DMS79 (cell line): ENCODE results near the gene TNFAIP8L3.
"Not testable (repeated sequence)": the region's sequence is repeated elsewhere in the genome, so short reads cannot be mapped to it uniquely, and the experiment has no call there.

Source experiments
- DNase-seq: peaks from one replicate; lab custom pipeline; 2025; lab: John Stamatoyannopoulos, UW

Gene TNFAIP8L3

GRCh38 chr15:51060030-51060673 is 34.6 kb downstream of the TNFAIP8L3 start:
- no peak for DNase-seq

DNA sequence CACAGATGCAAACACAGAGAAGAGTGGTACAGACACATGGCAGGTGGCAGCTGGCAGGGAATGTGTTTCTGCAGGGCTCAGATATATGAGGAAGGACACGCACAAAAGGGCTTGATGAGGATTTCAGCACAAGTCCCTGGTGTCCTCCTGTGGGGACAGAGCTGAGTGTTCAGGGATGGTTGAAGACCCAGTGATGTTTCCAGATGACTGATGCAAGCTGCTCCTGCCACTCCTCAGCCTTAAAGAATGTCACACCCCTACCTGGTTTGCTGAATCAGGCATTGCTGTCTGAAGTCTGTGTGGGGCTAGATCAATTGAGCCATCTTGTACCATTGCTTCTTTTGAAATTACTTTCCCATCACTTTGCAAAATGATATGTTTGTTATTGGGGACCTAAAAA is 40.2 kb downstream of the TNFAIP8L3 start:
- DNase-seq, result no peak

DNA sequence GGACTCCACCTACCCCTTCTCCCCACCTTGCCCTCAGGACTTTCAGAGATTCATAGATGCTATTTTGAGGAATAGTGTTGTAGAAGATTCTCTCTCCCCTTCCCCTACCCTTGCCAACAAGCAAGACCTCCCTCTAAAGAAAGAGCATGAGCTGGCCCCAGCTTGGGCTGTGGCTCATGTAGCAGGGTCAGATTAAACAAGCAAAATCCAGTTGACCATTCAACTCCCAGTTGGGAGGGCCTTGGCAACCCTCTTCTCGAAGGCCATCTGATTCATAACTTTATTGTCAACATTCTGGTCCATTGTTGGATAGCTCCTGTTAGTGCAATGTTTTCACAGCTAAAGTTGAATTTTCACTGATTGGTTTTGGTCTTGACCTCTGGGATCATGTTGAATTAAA is 41.1 kb downstream of the TNFAIP8L3 start:
- DNase-seq, result no peak

- no peak for DNase-seq
Measured at GRCh38 chr15:51051776-51052175, 42.9 kb downstream of the TNFAIP8L3 start.

DNA sequence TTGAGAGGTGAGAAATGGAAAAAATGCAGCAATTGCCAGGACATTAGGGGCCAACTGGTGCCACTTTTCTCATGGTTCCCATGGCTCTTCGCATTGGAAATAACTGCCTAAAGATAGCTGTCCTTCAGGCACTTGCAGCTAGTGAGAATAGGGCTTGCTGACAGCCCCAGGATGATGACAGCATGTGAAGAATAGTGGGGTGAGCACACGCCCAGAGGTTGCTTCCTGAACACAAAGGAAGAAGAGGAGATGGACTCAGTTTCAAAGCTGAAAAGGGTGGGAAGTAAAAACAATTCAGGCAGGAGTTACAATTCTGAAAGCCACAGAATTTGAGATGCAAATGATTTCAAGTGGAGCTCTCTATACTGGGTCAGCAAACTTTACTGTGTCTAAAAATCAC is 45.6 kb downstream of the TNFAIP8L3 start:
- DNase-seq, result no peak

DNA sequence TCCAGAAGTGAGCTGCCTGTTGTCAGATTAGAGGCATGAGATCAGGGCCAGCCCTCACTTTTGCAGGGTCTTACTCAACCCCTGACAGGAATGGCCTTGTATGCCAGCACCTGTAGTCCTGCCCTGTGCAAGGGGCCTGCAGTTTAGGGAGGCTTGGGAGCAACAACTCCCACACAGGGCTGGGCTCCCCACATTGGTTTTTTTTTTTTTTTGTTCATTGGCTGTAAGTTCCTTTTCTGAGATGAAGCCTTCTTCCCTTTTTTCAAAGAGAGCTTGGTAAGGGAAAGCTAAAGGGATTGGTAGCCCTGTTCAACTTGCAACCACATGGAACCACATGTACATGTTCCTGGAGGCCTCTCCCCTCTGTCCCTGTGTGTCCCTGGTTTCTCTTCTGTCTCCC is 46.4 kb downstream of the TNFAIP8L3 start:
- DNase-seq, result no peak

DNA sequence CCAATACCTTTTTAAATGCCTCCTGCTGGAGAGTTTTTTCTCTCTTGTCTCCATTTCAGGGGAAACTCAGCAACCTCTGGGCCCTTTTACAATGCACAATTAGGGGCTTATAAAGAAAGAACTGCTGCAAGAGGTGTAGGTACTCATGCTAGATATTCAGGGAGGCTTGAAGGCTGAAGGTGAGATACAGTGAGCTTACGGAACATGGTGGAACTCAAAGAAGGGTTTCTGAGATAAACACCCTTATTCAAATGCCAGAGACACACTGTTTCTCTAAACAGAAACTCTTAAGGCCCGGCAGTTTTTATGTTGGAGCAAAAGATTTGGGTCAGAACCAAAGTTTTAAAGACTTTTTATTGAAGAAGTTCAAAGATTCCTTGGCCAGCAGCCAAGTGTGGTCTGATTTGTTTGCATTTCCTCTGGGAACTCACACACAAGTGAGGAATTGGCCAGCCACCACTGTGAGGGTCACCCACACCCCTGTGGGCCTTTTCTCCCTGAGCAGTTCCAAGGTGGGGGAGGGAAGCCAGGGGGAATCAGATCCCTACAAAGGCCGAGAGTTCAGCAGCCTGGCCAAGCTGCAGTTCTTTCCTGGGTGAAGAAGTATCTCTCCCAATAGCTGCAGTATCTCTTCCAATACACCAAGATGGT is 47.8 kb downstream of the TNFAIP8L3 start:
- DNase-seq, result no peak

DNA sequence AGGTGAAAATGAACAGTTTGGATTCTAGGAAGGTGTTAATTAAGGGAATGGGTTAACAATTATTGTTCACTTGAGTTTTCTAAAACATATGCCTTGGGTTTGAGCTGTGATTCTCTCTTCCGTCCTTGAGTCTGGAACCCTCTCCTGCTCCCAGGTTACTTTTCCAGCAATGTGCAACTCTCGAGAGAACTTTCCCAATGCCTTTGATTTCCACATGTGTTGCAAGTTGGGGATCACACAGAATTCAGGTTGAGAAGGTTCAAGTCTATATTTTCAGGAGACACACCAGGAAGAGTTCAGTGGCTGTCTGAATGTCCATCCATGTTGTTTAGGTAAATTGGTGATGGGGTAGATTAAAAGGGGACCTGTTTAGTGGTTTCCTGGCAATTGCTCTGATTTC is 48.7 kb downstream of the TNFAIP8L3 start:
- DNase-seq, result no peak

DNA sequence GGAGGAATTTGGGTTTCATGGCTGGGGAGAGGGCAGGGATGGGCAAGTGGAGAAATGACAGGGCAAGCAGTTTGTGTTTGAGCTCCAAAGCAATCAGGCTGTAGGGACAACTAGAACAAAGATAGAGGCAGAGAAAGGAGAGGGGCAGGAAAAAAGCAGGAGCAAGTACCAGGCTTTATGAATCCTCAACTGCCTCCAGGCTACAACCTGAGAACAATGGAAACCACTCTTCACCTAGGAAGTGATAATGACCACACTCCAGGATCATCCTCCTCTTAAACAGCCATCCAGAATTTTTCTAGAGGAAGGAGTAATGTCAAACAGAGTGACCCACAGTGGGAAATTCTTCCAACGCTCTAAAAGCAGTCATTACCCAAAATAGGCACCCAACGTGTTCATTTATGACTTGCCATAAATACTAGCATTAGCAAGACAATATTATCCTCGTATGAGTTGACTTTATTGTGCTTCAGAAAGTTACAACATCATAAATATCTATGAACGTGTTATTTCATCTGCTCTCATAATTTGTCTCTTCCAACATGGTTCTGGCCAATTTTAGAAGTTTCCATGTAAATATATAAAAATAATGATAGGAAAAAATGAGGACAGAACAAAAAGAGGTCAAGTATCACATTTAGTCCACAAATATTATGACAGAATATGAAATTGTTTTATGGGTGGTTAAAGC is 50.5 kb downstream of the TNFAIP8L3 start:
- no peak for DNase-seq

DNA sequence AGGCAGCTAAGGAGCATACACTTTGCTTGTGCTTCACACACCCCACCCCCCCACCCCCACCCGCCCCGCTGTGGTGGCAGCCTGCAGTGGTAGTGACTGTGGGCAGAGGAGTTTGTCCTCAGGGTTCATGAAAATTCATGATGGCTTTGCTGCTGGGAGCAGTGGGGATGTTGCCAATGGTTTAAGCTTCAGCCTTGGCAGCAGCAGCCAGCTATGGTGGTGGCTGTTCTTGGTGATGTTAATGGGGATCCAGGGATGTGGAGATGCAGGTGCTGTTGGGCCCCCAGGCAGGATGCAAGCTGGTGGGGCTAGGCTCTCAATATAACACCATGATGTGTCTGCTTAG is 55.8 kb downstream of the TNFAIP8L3 start:
- DNase-seq, result no peak

- DNase-seq, result no peak
Measured at GRCh38 chr15:51038162-51038973, 56.3 kb downstream of the TNFAIP8L3 start.

DNA sequence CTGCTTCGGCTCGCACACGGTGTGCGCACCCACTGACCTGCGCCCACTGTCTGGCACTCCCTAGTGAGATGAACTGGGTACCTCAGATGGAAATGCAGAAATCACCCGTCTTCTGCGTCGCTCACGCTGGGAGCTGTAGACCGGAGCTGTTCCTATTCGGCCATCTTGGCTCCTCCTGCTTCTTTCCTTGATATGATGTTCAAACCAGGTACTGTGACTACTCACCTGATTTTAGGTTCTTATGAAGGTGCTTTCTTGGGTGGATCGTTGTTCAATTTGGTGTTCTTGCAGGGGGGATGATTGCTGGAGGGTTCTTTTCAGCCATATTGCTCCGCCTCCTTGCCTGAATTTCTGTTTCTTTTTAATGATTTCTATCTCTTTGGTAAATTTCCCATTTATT is 57.2 kb downstream of the TNFAIP8L3 start:
- not testable (repeated sequence) for DNase-seq

- DNase-seq, result no peak
Measured at GRCh38 chr15:51030649-51031316, 63.9 kb downstream of the TNFAIP8L3 start.

DNA sequence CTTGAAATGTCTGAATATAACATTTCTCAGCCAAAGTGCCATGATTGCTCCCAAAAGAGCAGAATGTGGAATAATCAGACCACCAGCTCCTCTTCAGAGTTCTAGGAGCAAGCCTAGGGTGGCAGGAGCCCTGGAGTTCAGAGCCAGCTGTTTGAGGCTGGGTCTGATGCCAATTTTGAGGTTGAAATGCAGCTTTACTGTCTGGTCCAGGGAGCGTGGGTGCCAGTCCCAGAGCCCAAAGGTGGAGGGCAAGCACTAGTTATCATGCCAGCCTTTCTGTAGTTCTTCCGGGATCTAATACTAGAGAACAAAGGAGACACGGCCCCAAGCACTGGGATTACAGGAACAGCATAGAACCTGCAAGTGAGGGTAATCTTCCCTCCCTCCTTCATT is 69.3 kb downstream of the TNFAIP8L3 start:
- DNase-seq, result no peak

DNA sequence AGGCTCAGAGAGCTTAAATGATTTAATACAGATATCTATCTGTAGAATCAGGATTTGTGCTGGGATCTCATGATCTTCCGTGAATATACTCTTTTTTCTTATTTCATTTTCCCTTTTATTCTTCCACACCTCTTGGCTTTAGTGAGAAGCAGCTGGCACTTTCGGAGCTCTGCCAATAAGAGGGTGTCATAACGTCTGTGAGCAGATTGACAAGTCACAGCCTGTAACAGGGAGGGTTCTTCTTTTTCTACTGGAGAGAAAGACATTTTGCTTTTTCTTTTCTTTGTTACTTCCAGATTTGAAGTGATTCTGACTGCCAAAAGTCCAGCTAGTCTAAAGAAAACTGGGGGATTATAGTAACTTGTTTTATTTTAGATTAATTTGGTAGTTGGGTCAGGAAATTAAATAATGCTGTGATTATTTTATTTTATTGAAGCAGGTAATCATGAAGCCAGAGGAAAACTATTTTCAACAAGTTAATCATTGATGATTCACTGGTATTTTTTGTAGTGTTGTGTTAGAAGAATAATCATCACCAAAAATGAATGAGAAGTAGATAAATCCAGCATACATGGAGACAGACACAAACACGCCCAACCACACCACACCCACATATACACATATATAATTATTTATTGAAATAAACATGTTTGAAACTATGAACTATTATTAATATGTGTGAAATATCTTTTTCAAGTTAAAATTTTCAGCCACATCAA is 69.8 kb downstream of the TNFAIP8L3 start:
- no peak for DNase-seq

GRCh38 chr15:51023499-51023898 is 71.2 kb downstream of the TNFAIP8L3 start:
- DNase-seq, result no peak

- no peak for DNase-seq
Measured at GRCh38 chr15:51022206-51022605, 72.5 kb downstream of the TNFAIP8L3 start.

DNA sequence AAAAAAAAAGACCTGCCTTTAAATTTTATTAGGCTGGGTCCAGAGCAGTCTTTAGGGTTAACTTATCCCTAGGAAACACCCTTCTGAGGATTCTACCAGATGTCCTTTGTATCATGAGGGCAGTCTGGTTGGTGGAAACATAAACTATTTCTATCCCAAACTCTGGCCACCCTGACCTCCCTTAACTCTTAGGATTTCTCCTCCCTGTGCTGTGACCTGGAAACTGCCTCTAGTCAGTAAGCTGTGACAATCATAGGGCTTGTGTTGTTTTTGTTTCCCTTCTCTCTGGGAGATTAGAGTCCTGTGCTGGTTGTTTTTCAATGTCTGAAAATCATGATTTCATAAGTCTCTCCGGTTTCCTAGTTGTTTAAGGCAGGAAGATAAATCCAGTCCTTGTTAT is 78.1 kb downstream of the TNFAIP8L3 start:
- no peak for DNase-seq

DNA sequence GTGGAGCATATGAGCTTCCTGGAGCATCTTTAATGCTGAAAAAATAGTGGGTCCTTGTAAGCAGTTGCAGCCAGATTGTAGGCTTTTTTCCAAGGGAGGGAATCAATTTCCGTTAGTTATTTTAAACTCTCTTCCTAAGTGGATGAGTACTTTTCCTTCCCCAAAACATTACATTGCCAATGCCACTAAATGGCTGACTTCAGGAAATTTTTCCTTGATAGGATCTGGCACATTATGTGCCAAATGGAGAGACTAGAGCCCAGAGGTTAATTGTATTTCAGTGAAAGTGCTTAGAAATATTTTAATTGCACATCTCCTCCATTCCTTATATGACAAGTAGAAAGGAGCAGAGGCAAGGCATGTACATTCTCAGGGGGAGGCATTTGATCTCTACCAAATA is 83.5 kb downstream of the TNFAIP8L3 start:
- DNase-seq, result no peak

GRCh38 chr15:51007131-51007666 is 87.5 kb downstream of the TNFAIP8L3 start:
- DNase-seq, result no peak
